GM23338 (cell line): ENCODE measurements around the gene ZBTB44. TPM values are rescaled to one million over a fixed set of nuclear protein-coding genes. Genes with fewer than 3 reads are reported as not detected.

Experiments used
- ATAC-seq: fragments of 200-7000 bp; cut with Tn5 transposase; 3 replicates; pipeline ENCODE4 v1.9.1; 2020
- DNase-seq: peaks from one replicate; pipeline ENCODE4 v3.0.0-alpha.2; 2015; ENCODE audit warnings: low spot score
- H2AFZ ChIP-seq: fragments of 200-600 bp; sonication (generic); 2 replicates; pipeline ENCODE4 v1.8.0; 2016; ENCODE audit warnings: antibody characterized with exemption, mild to moderate bottlenecking, moderate library complexity
- H3F3A ChIP-seq: fragments of 200-600 bp; sonication (generic); replicated peaks from 2 replicates; pipeline ENCODE4 v1.8.0; 2017; ENCODE audit warnings: antibody characterized with exemption, mixed run types, low read depth
- H3K27ac ChIP-seq: fragments of 200-600 bp; sonication (generic); 2 replicates; pipeline ENCODE4 v1.6.1; 2016; ENCODE audit warnings: low read depth
- H3K27me3 ChIP-seq: fragments of 200-600 bp; sonication (generic); 2 replicates; pipeline ENCODE4 v1.8.0; 2016; ENCODE audit warnings: mild to moderate bottlenecking, mixed run types, moderate library complexity; ENCODE audit not compliant: insufficient read depth
- H3K36me3 ChIP-seq: fragments of 200-600 bp; sonication (generic); 2 replicates; pipeline ENCODE4 v1.8.0; 2016; ENCODE audit warnings: mild to moderate bottlenecking; ENCODE audit not compliant: insufficient read depth
- H3K4me1 ChIP-seq: fragments of 200-600 bp; sonication (generic); 2 replicates; pipeline ENCODE4 v1.8.0; 2016; ENCODE audit warnings: mild to moderate bottlenecking, moderate library complexity; ENCODE audit not compliant: insufficient read depth
- H3K4me2 ChIP-seq: fragments of 200-600 bp; sonication (generic); 2 replicates; pipeline ENCODE4 v1.7.1; 2017; ENCODE audit warnings: mixed run types
- H3K4me3 ChIP-seq: fragments of 200-600 bp; sonication (generic); 2 replicates; pipeline ENCODE4 v1.6.1; 2016; ENCODE audit warnings: mixed run types
- H3K79me2 ChIP-seq: fragments of 200-600 bp; sonication (generic); replicated peaks from 2 replicates; pipeline ENCODE4 v1.8.0; 2017; ENCODE audit warnings: mild to moderate bottlenecking; ENCODE audit not compliant: insufficient read depth
- H3K9me2 ChIP-seq: fragments of 200-600 bp; sonication (generic); 2 replicates; pipeline ENCODE4 v1.8.0; 2017; ENCODE audit not compliant: insufficient read depth
- H4K20me1 ChIP-seq: fragments of 200-600 bp; sonication (generic); replicated peaks from 2 replicates; pipeline ENCODE4 v1.8.0; 2017; ENCODE audit warnings: mild to moderate bottlenecking; ENCODE audit not compliant: insufficient read depth
- H3K27ac Mint-ChIP-seq: 2 replicates; pipeline ENCODE4 v1.8.0; 2020; ENCODE audit warnings: inconsistent platforms, mild to moderate bottlenecking, moderate library complexity, mixed read lengths
- H3K27me3 Mint-ChIP-seq: 3 replicates; pipeline ENCODE4 v1.8.0; 2022; ENCODE audit warnings: low read depth, mild to moderate bottlenecking, moderate library complexity, mixed read lengths, inconsistent platforms; ENCODE audit not compliant: insufficient read depth, poor library complexity
- H3K36me3 Mint-ChIP-seq: 3 replicates; pipeline ENCODE4 v1.8.0; 2021; ENCODE audit warnings: low read depth, mild to moderate bottlenecking, inconsistent platforms, moderate library complexity, mixed read lengths
- H3K4me1 Mint-ChIP-seq: 3 replicates; pipeline ENCODE4 v1.8.0; 2020; ENCODE audit warnings: mild to moderate bottlenecking, inconsistent platforms, mixed read lengths
- H3K4me3 Mint-ChIP-seq: 3 replicates; pipeline ENCODE4 v1.8.0; 2021; ENCODE audit warnings: moderate library complexity, mild to moderate bottlenecking, inconsistent platforms, mixed read lengths
- H3K9me3 Mint-ChIP-seq: 3 replicates; pipeline ENCODE4 v1.8.0; 2020; ENCODE audit warnings: moderate library complexity, mild to moderate bottlenecking, inconsistent platforms, mixed read lengths
- CREB1 ChIP-seq: fragments of 250-450 bp; sonication (Bioruptor Pico); IDR thresholded peaks from 2 replicates; pipeline ENCODE4 v1.5.0; 2020; ENCODE audit warnings: low read depth, mild to moderate bottlenecking, moderate library complexity
- EZH2 ChIP-seq: fragments of 200-600 bp; sonication (generic); IDR thresholded peaks from one replicate; pipeline ENCODE4 v1.8.0; 2017; ENCODE audit warnings: antibody characterized with exemption, mild to moderate bottlenecking, low read depth; ENCODE audit not compliant: unreplicated experiment
- EZH2phosphoT487 ChIP-seq: fragments of 200-600 bp; sonication (generic); IDR thresholded peaks from one replicate; pipeline ENCODE4 v1.8.1; 2018; ENCODE audit warnings: antibody characterized with exemption; ENCODE audit not compliant: unreplicated experiment
- REST ChIP-seq: IDR thresholded peaks from one replicate; pipeline ENCODE4 v1.6.1; 2018; ENCODE audit warnings: antibody characterized with exemption; ENCODE audit not compliant: unreplicated experiment
- ZNF114 ChIP-seq: fragments of 250-450 bp; sonication (Bioruptor Pico); IDR thresholded peaks from 2 replicates; pipeline ENCODE4 v1.5.0; 2020; ENCODE audit warnings: mild to moderate bottlenecking, moderate library complexity
- polyA plus RNA-seq: library from polyadenylated mRNA; unstranded; fragments of >200 nt; fragmentation: Nextera tagmentation; extraction: Ambion mirVana; gene quantifications from 2 replicates; pipeline ENCODE4 v1.2.1, GENCODE V29; 2016
- total RNA-seq: library from RNA; depleted of rRNA; stranded (reverse); fragments of >200 nt; shearing (Covaris generic); gene quantifications from 2 replicates; pipeline ENCODE4 v1.2.3, GENCODE V29; 2014
- TF ChIP-seq, protein P1 (sequence below), 2 experiments: fragments of 200-600 bp in 1 of 2; sonication (generic) in 1 of 2; conservative IDR thresholded peaks; 2 replicates each; pipeline versions ENCODE4 v1.5.1 to v1.6.1; 2016 to 2017; ENCODE audit warnings: antibody characterized with exemption in 2 of 2, low read depth in 2 of 2, mild to moderate bottlenecking in 2 of 2, moderate library complexity in 1 of 2

ZBTB44 gene
- total and polyA plus RNA-seq, 2 experiments from 2014 or later = 61.2 to 102 TPM

GRCh38 chr11:130318031-130318673 is 3.4 kb upstream of the ZBTB44 start (continued):
- TF ChIP-seq REST (no peak), EZH2phosphoT487 (no peak), ZNF114 (CRISPR knock-in tag) (no peak), CREB1 (CRISPR knock-in tag) (no peak)

GRCh38 chr11:130315354-130315970 is 745 bp upstream of the ZBTB44 start:
- no peaks in the 10 kb centered on the region; the same call in 1 of the 2 replicates for H4K20me1 ChIP-seq
- peak overlapping the region; percentile 86 for H3K4me2 ChIP-seq
- H3F3A ChIP-seq = peaks cover 5% of the 10 kb centered on the region; the same call in 1 of the 2 replicates
- DNase-seq = peak; percentile 85
- peaks cover 9% of the 10 kb centered on the region for H3K36me3 Mint-ChIP-seq
- H2AFZ ChIP-seq = 0 out of 2 replicates have a peak overlapping the region, but pooled peaks have one; percentile 76
- no peaks in the 10 kb centered on the region for H3K27me3 ChIP-seq
- no peak for TF ChIP-seq EZH2
- TF ChIP-seq, protein P1, sequence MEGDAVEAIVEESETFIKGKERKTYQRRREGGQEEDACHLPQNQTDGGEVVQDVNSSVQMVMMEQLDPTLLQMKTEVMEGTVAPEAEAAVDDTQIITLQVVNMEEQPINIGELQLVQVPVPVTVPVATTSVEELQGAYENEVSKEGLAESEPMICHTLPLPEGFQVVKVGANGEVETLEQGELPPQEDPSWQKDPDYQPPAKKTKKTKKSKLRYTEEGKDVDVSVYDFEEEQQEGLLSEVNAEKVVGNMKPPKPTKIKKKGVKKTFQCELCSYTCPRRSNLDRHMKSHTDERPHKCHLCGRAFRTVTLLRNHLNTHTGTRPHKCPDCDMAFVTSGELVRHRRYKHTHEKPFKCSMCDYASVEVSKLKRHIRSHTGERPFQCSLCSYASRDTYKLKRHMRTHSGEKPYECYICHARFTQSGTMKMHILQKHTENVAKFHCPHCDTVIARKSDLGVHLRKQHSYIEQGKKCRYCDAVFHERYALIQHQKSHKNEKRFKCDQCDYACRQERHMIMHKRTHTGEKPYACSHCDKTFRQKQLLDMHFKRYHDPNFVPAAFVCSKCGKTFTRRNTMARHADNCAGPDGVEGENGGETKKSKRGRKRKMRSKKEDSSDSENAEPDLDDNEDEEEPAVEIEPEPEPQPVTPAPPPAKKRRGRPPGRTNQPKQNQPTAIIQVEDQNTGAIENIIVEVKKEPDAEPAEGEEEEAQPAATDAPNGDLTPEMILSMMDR (conservative IDR thresholded peaks at IDR 0.05; ENCODE audit: low read depth in 2 of 2) = peak; percentile 52 to 59
- H3K27ac Mint-ChIP-seq = peak overlapping the region; percentile 94
- H3K9me3 Mint-ChIP-seq = peaks cover 8% of the 10 kb centered on the region
- H3K4me3 Mint-ChIP-seq = peak overlapping the region; percentile 89
- H3K27me3 Mint-ChIP-seq = peaks cover 2% of the 10 kb centered on the region
- H3K27ac ChIP-seq = peak overlapping the region; percentile 86
- H3K4me1 Mint-ChIP-seq = peaks cover 48% of the 10 kb centered on the region
- no peaks in the 10 kb centered on the region for H3K36me3 ChIP-seq
- H3K4me1 ChIP-seq = peaks cover 54% of the 10 kb centered on the region
- H3K9me2 ChIP-seq = no peaks in the 10 kb centered on the region
- H3K4me3 ChIP-seq = peak overlapping the region; percentile 59
- H3K79me2 ChIP-seq = peaks cover 35% of the 10 kb centered on the region
- peak; percentile 77 for ATAC-seq
